H1 (cell line): Measurements from ENCODE around the gene KCTD17. TPM values are rescaled to one million over a fixed set of nuclear protein-coding genes. Genes with fewer than 3 reads are reported as not detected.

Experiments used
- EP300 ChIP-seq, 2 experiments: IDR thresholded peaks; 1 replicate in 1 of 2; 2 replicates in 1 of 2; pipeline ENCODE4 v1.6.1; 2011 to 2012; ENCODE audit warnings: low read depth in 2 of 2, low read length in 2 of 2, mild to moderate bottlenecking in 2 of 2, borderline replicate concordance in 1 of 2, inconsistent platforms in 1 of 2, moderate library complexity in 1 of 2
- PHF8 ChIP-seq: fragments of 200-600 bp; sonication (generic); conservative IDR thresholded peaks from 2 replicates; pipeline ENCODE4 v1.7.1; 2012; ENCODE audit warnings: low read depth, mild to moderate bottlenecking, inconsistent platforms, low read length, moderate library complexity
- polyA plus RNA-seq, 7 experiments: library from polyadenylated mRNA; depleted of rRNA in 3 of 7; stranded (reverse) in 5 of 7; unstranded in 2 of 7; fragments of >200 nt in 5 of 7; fragments of 200-250 nt in 2 of 7; gene quantifications; 1 replicate in 5 of 7; 2 replicates in 1 of 7; 4 replicates in 1 of 7; pipeline versions ENCODE4 v1.2.1 to v1.2.3, GENCODE V29; 2011 to 2013; ENCODE audit warnings: missing spikeins in 2 of 7, mixed read lengths in 2 of 7
- total RNA-seq: library from RNA; stranded (reverse); fragmentation: NEBNext Ultra II Directional; extraction: Animal tissue kit (Norgen Biotek cat#: 25700); gene quantifications from 2 replicates; pipeline ENCODE4 v1.2.1, GENCODE V29; 2021

The KCTD17 gene
- total and polyA plus RNA-seq, 2 of the 8 experiments (the other 6 are each of a cell fraction or from before 2014, with no cell fraction given) = 39.4 to 44.0 TPM

- TF ChIP-seq EP300 (IDR thresholded peaks at IDR 0.05; ENCODE audit: borderline replicate concordance in 1 of 2, low read depth in 2 of 2, low read length in 2 of 2) (no peak), PHF8 (no peak)
These were observed 12.1 kb upstream of the KCTD17 start (continued) for GRCh38 chr22:37039466-37039865.
